H1 (cell line): ENCODE data around the gene CIAO3. TPM values are rescaled to one million over a fixed set of nuclear protein-coding genes. Genes with fewer than 3 reads are reported as not detected.

Experiments
- CTCF ChIA-PET: fragments of 300-600 bp; sonication (Branson Sonifier 250); formaldehyde crosslinking; loops from one replicate; lab custom pipeline; 2021; ENCODE audit not compliant: partially characterized antibody; lab: Charles Lee
- POLR2A ChIA-PET: fragments of 300-600 bp; sonication (Branson Sonifier 250); formaldehyde crosslinking; loops from one replicate; lab custom pipeline; 2021; ENCODE audit warnings: inconsistent platforms; ENCODE audit not compliant: partially characterized antibody; lab: Charles Lee
- DNase-seq, 2 experiments: peaks; one replicate each; pipeline versions ENCODE4 v3.0.0 to v3.0.0-alpha.2; 2010 to 2022; ENCODE audit warnings: low spot score in 2 of 2, low read depth in 1 of 2, mixed read lengths in 1 of 2
- FAIRE-seq: peaks from 2 replicates; lab custom pipeline; 2011; peaks lifted over from hg19 to GRCh38; lab: Jason Lieb, UNC
- H2AFZ ChIP-seq: 2 replicates; pipeline ENCODE4 v1.8.1; 2012; ENCODE audit warnings: low read length, inconsistent platforms
- H2AK5ac ChIP-seq: 2 replicates; pipeline ENCODE4 v1.6.1; 2013; ENCODE audit warnings: low read depth, low read length
- H2BK120ac ChIP-seq: replicated peaks from 2 replicates; pipeline ENCODE3; 2013; ENCODE audit warnings: low read depth, low read length, inconsistent platforms
- H2BK12ac ChIP-seq: 2 replicates; pipeline ENCODE4 v1.6.1; 2013; ENCODE audit warnings: low read depth, low read length
- H2BK15ac ChIP-seq: 2 replicates; pipeline ENCODE4 v1.6.1; 2013; ENCODE audit warnings: low read length
- H2BK20ac ChIP-seq: 2 replicates; pipeline ENCODE4 v1.6.1; 2013; ENCODE audit warnings: low read length
- H2BK5ac ChIP-seq: 2 replicates; pipeline ENCODE4 v1.6.1; 2013; ENCODE audit warnings: low read depth, low read length
- H3K14ac ChIP-seq: 2 replicates; pipeline ENCODE4 v1.6.1; 2013; ENCODE audit warnings: inconsistent platforms; ENCODE audit not compliant: insufficient read length
- H3K18ac ChIP-seq: 2 replicates; pipeline ENCODE4 v1.6.1; 2013; ENCODE audit warnings: low read length; ENCODE audit errors: extremely low read depth
- H3K23ac ChIP-seq: 2 replicates; pipeline ENCODE4 v1.6.1; 2013; ENCODE audit warnings: inconsistent platforms; ENCODE audit not compliant: insufficient read length
- H3K23me2 ChIP-seq: 2 replicates; pipeline ENCODE4 v1.6.1; 2013; ENCODE audit warnings: low read depth, low read length
- H3K27ac ChIP-seq: 2 replicates; pipeline ENCODE4 v1.6.1; 2011; ENCODE audit warnings: low read depth, low read length, inconsistent platforms
- H3K27me3 ChIP-seq, 4 experiments: replicated peaks in 1 of 4; 1 replicate in 1 of 4; 2 replicates in 3 of 4; pipeline versions ENCODE4 v1.6.1 to v1.8.1; 2011 to 2013; ENCODE audit warnings: low read length in 3 of 4, mild to moderate bottlenecking in 3 of 4, inconsistent platforms in 2 of 4, mixed read lengths in 2 of 4, moderate library complexity in 1 of 4; ENCODE audit not compliant: control insufficient read depth in 3 of 4, insufficient read depth in 3 of 4; ENCODE audit errors: extremely low read depth in 1 of 4
- H3K36me3 ChIP-seq, 4 experiments: 2 replicates each; pipeline versions ENCODE4 v1.6.1 to v1.8.1; 2011 to 2013; ENCODE audit warnings: mild to moderate bottlenecking in 4 of 4, low read length in 3 of 4, moderate library complexity in 2 of 4, control low read depth in 1 of 4, inconsistent platforms in 1 of 4; ENCODE audit not compliant: insufficient read depth in 4 of 4, control insufficient read depth in 2 of 4
- H3K4ac ChIP-seq: replicated peaks from 2 replicates; pipeline ENCODE3; 2013; ENCODE audit warnings: low read length, low read depth, mixed read lengths, inconsistent platforms; ENCODE audit not compliant: insufficient read length
- H3K4me1 ChIP-seq, 4 experiments: replicated peaks in 1 of 4; 1 replicate in 1 of 4; 2 replicates in 3 of 4; pipeline versions ENCODE4 v1.6.1 to v1.8.1; 2011 to 2013; ENCODE audit warnings: low read length in 3 of 4, inconsistent platforms in 2 of 4, mixed read lengths in 1 of 4; ENCODE audit not compliant: insufficient read depth in 4 of 4, control insufficient read depth in 3 of 4
- H3K4me2 ChIP-seq, 2 experiments: 2 replicates each; pipeline versions ENCODE4 v1.6.1 to v1.8.1; 2011 to 2013; ENCODE audit warnings: low read depth in 2 of 2, low read length in 2 of 2, control low read depth in 1 of 2, inconsistent platforms in 1 of 2, mild to moderate bottlenecking in 1 of 2; ENCODE audit not compliant: insufficient read depth in 1 of 2
- H3K4me3 ChIP-seq, 4 experiments: fragments of 200-600, 300-600 bp in 1 of 4; sonication (generic), shearing (Covaris generic), sonication (Bioruptor Twin) in 1 of 4; 2 replicates each; pipeline versions ENCODE4 v1.5.1 to v1.8.1; 2011 to 2016; ENCODE audit warnings: low read length in 4 of 4, low read depth in 3 of 4, control low read depth in 2 of 4, inconsistent platforms in 2 of 4, mild to moderate bottlenecking in 2 of 4, mixed read lengths in 1 of 4, moderate library complexity in 1 of 4; ENCODE audit not compliant: insufficient read depth in 2 of 4; ENCODE audit errors: extremely low read depth in 1 of 4
- H3K56ac ChIP-seq: replicated peaks from 2 replicates; pipeline ENCODE3; 2013; ENCODE audit warnings: low read depth, mild to moderate bottlenecking, mixed read lengths, low read length, inconsistent platforms; ENCODE audit not compliant: insufficient read length
- H3K79me1 ChIP-seq: 2 replicates; pipeline ENCODE4 v1.6.1; 2013; ENCODE audit warnings: low read depth, low read length, control low read depth
- H3K79me2 ChIP-seq, 2 experiments: 2 replicates each; pipeline versions ENCODE4 v1.6.1 to v1.8.1; 2012 to 2013; ENCODE audit warnings: low read length in 2 of 2, mild to moderate bottlenecking in 2 of 2, inconsistent platforms in 1 of 2; ENCODE audit not compliant: insufficient read depth in 2 of 2, control insufficient read depth in 1 of 2
- H3K9ac ChIP-seq, 4 experiments: replicated peaks in 1 of 4; 1 replicate in 1 of 4; 2 replicates in 3 of 4; pipeline versions ENCODE4 v1.6.1 to v1.8.1; 2011 to 2013; ENCODE audit warnings: low read depth in 3 of 4, low read length in 3 of 4, control low read depth in 2 of 4, mild to moderate bottlenecking in 2 of 4, moderate library complexity in 2 of 4, inconsistent platforms in 1 of 4; ENCODE audit errors: extremely low read depth in 1 of 4
- H3K9me3 ChIP-seq, 2 experiments: 2 replicates each; pipeline versions ENCODE4 v1.6.1 to v1.8.1; 2012 to 2013; ENCODE audit warnings: mild to moderate bottlenecking in 2 of 2, moderate library complexity in 2 of 2, control low read depth in 1 of 2, inconsistent platforms in 1 of 2, low read depth in 1 of 2, low read length in 1 of 2, mixed read lengths in 1 of 2; ENCODE audit not compliant: insufficient read depth in 2 of 2
- H4K20me1 ChIP-seq, 2 experiments: replicated peaks in 1 of 2; 2 replicates each; pipeline versions ENCODE3 to v1.8.1; 2011 to 2013; ENCODE audit warnings: inconsistent platforms in 2 of 2, low read length in 2 of 2, mild to moderate bottlenecking in 1 of 2; ENCODE audit not compliant: insufficient read depth in 2 of 2, control insufficient read depth in 1 of 2
- H4K5ac ChIP-seq: 2 replicates; pipeline ENCODE4 v1.6.1; 2013; ENCODE audit warnings: low read length, low read depth, mixed read lengths, inconsistent platforms; ENCODE audit not compliant: insufficient read length
- H4K8ac ChIP-seq: 2 replicates; pipeline ENCODE4 v1.8.0; 2013; ENCODE audit warnings: mild to moderate bottlenecking, moderate library complexity, low read length, inconsistent platforms; ENCODE audit not compliant: insufficient read depth; ENCODE audit errors: extremely low read depth
- H4K91ac ChIP-seq: replicated peaks from 2 replicates; pipeline ENCODE3; 2013; ENCODE audit warnings: low read length, mixed read lengths, inconsistent platforms; ENCODE audit not compliant: insufficient read length
- CHD1 ChIP-seq: IDR thresholded peaks from 2 replicates; pipeline ENCODE4 v1.6.1; 2012; ENCODE audit warnings: low read depth, low read length, improper control_type of control experiment
- RAD21 ChIP-seq, 2 experiments: IDR thresholded peaks in 1 of 2; conservative IDR thresholded peaks in 1 of 2; 2 replicates each; pipeline ENCODE4 v1.6.1; 2011; ENCODE audit warnings: low read depth in 2 of 2, low read length in 2 of 2, improper control_type of control experiment in 1 of 2, inconsistent platforms in 1 of 2, mild to moderate bottlenecking in 1 of 2, moderate library complexity in 1 of 2
- RFX5 ChIP-seq: IDR thresholded peaks from 2 replicates; pipeline ENCODE4 v1.6.1; 2011; ENCODE audit warnings: low read depth, low read length, improper control_type of control experiment, borderline replicate concordance
- SAP30 ChIP-seq: fragments of 300-600 bp; sonication (generic); IDR thresholded peaks from 2 replicates; pipeline ENCODE4 v1.7.1; 2012; ENCODE audit warnings: low read length, moderate library complexity, mild to moderate bottlenecking, inconsistent platforms; ENCODE audit not compliant: insufficient read depth, insufficient replicate concordance
- WGBS, 2 experiments: shearing (Covaris generic) in 1 of 2; methylation state at CpG; one replicate each; pipeline versions ENCODE4 v1.1.6 to v1.1.7; 2013 to 2015; ENCODE audit warnings: low lambda C conversion rate in 2 of 2, mixed read lengths in 2 of 2, inconsistent platforms in 1 of 2, low coverage in 1 of 2, missing lambda C conversion rate in 1 of 2; ENCODE audit not compliant: insufficient replicate concordance in 2 of 2, insufficient coverage in 1 of 2, insufficient read length in 1 of 2; ENCODE audit errors: extremely low coverage in 1 of 2, missing lambda C conversion rate in 1 of 2; 5-methylcytosine and 5-hydroxymethylcytosine counted together
- polyA plus RNA-seq, 7 experiments: library from polyadenylated mRNA; depleted of rRNA in 3 of 7; stranded (reverse) in 5 of 7; unstranded in 2 of 7; fragments of >200 nt in 5 of 7; fragments of 200-250 nt in 2 of 7; gene quantifications; 1 replicate in 5 of 7; 2 replicates in 1 of 7; 4 replicates in 1 of 7; pipeline versions ENCODE4 v1.2.1 to v1.2.3, GENCODE V29; 2011 to 2013; ENCODE audit warnings: missing spikeins in 2 of 7, mixed read lengths in 2 of 7
- total RNA-seq: library from RNA; stranded (reverse); fragmentation: NEBNext Ultra II Directional; extraction: Animal tissue kit (Norgen Biotek cat#: 25700); gene quantifications from 2 replicates; pipeline ENCODE4 v1.2.1, GENCODE V29; 2021

CIAO3 gene
- total and polyA plus RNA-seq, 2 of the 8 experiments (the other 6 are each of a cell fraction or from before 2014, with no cell fraction given): 20.0 to 20.4 TPM

DNA sequence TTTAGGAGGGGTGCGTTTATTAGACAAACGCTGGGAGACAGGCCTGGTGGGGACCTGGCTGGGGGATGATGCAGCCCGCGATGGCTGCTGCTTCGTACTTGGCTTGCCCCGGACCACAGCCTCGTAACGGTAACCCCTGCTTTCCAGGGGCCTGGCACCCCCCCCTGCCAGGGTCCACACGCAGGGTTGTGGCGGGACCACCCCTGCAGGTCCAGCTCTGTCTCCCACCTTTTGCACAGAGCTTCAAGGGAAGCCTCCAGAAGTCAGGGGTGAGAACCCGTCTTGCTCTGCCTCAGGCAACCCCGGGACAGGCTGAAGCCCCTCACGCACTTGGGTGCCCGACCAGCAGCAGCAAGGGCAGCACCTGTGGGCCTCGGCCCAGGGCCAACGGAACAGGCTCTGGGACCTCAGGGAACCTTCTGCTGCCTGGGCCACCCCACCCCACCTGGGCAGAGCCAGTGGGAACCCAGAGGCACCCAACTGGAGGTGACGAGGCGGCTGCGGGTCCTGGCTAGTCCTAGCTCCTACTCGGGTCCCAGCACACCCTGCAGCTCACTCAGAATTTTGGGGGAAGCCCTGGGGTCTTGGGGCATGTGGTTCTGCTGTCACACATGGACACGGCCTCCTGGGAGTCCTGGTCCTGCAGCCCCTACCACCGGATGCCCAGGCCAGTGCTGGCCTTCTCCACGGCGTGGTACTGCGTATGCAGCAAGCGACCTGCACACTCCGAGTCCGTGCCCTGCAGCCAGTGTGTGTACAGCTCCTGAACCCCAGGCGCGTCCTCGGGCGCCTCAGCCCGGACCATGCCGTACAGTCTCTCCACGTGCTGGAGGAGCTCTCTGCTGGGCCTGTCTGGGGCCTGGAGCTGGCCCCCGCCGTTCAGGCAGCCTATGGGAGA is 10.8 kb downstream of the CIAO3 start:
- no peak for DNase-seq
- Histone ChIP-seq H4K91ac (no peak overlapping the region), H3K36me3 (peaks cover 0 to 3% (median under 1%) of the 10 kb centered on the region in 4 experiments; a peak in 1 of 8 replicates), H3K18ac (no peak overlapping the region)
- CTCF ChIA-PET: interaction anchor here (0.5 to 35.8 kb wide), 9 partner anchors 6 to 682 kb away, joined by 3 to 977 read pairs (median 3); partner anchors contain the start of genes ANTKMT, CCDC78, CHTF18 and CIAO3
- 92% methylated on average over 37 of the region's 37 CpGs; no CpG with 5 or more reads in 1 of the 2 experiments for WGBS, 2 experiments
- no peak for TF ChIP-seq CHD1
- no peak for TF ChIP-seq RFX5
- no peak for TF ChIP-seq SAP30
- no peak for TF ChIP-seq RAD21 (IDR thresholded peaks at IDR 0.05 in 1 of 2, conservative IDR thresholded peaks at IDR 0.05 in 1 of 2; ENCODE audit: low read depth in 2 of 2, low read length in 2 of 2)
- TF ChIP-seq, all 59 proteins: peak for 0
- no peak overlapping the region for H3K14ac ChIP-seq
- H3K27me3 ChIP-seq: peaks cover 0 to 16% (median 5%) of the 10 kb centered on the region in 4 experiments; a peak in 4 of 7 replicates
- H4K20me1 ChIP-seq: peaks cover 2 to 11% of the 10 kb centered on the region in 2 experiments
- H3K4me3 ChIP-seq: no peak overlapping the region
- no peak overlapping the region for H2BK5ac ChIP-seq
- H2AFZ ChIP-seq: no peak overlapping the region
- H4K8ac ChIP-seq: peak overlapping the region; percentile 15; the same call in 1 of the 2 replicates
- no peak overlapping the region for H2BK20ac ChIP-seq
- no peak overlapping the region for H3K9ac ChIP-seq
- no peak overlapping the region for H3K27ac ChIP-seq
- FAIRE-seq: no peak
- H2BK120ac ChIP-seq: no peak overlapping the region
- H3K4ac ChIP-seq: no peak overlapping the region
- no peaks in the 10 kb centered on the region for H3K79me2 ChIP-seq
- no peak overlapping the region for H2AK5ac ChIP-seq
- no peak overlapping the region for H2BK12ac ChIP-seq
- H2BK15ac ChIP-seq: no peak overlapping the region
- H3K9me3 ChIP-seq: no peaks in the 10 kb centered on the region
- H4K5ac ChIP-seq: no peak overlapping the region
- no peak overlapping the region for H3K23ac ChIP-seq
- no peak overlapping the region for H3K56ac ChIP-seq
- POLR2A ChIA-PET: interaction anchor here (1.3 to 23.0 kb wide), 9 partner anchors 10 to 74 kb away, joined by 3 to 353 read pairs (median 4); partner anchors contain the start of genes ANTKMT, CCDC78, CIAO3 and GNG13
- peaks cover 0 to 14% (median 8%) of the 10 kb centered on the region in 4 experiments; a peak in 5 of 7 replicates for H3K4me1 ChIP-seq
- no peaks in the 10 kb centered on the region for H3K79me1 ChIP-seq
- H3K4me2 ChIP-seq: no peak overlapping the region; a peak in 1 of 4 replicates
- H3K23me2 ChIP-seq: peaks cover 19% of the 10 kb centered on the region; the same call in 1 of the 2 replicates
